ENCODE measurements around the gene CAB39L. TPM values are rescaled to one million over a fixed set of nuclear protein-coding genes. Genes with fewer than 3 reads are reported as not detected.

The CAB39L gene
- total and polyA plus RNA-seq, 11 donors: 5.9 to 27.4 (median 16.2) TPM

- peaks cover 0 to 11% (median 0%) of the 10 kb centered on the region in 12 donors for H3K4me1 ChIP-seq
- H3K36me3 ChIP-seq: no peaks in the 10 kb centered on the region
- H3K4me3 ChIP-seq: no peak overlapping the region
- H3K27me3 ChIP-seq: no peaks in the 10 kb centered on the region
- no peak for TF ChIP-seq CTCF (IDR thresholded peaks at IDR 0.05)
- no peak for TF ChIP-seq POLR2A (IDR thresholded peaks at IDR 0.05)
- no peak for ATAC-seq
- no peak for DNase-seq
- intact Hi-C loops (cut with DNase I): loop anchor here in 9 of 10 donors (2.0 to 10.0 kb wide), 9 partner anchors 55 to 192 kb away; partner anchors contain the start of genes PHF11 (in 2 of the 9), CDADC1 (in 1 of the 9) and RCBTB1 (in 1 of the 9)
- WGBS, 4 donors: 80 to 93% (median 90%) methylated on average over 2 of the region's 2 CpGs
- no peak overlapping the region for H3K27ac ChIP-seq
- H3K9me3 ChIP-seq: no peaks in the 10 kb centered on the region
Observed at GRCh38 chr13:49439609-49440008, 4.3 kb downstream of the CAB39L start.

- 92 to 95% (median 94%) methylated on average over 7 of the region's 7 CpGs for WGBS, 4 donors
- Histone ChIP-seq H3K4me1 (peaks cover 0 to 5% (median 0%) of the 10 kb centered on the region in 12 donors), H3K27ac (no peak overlapping the region), H3K36me3 (peaks cover 0 to 15% (median 10%) of the 10 kb centered on the region in 9 donors), H3K9me3 (no peaks in the 10 kb centered on the region), H3K4me3 (no peak overlapping the region), H3K27me3 (no peaks in the 10 kb centered on the region)
- TF ChIP-seq CTCF (IDR thresholded peaks at IDR 0.05) (no peak), POLR2A (IDR thresholded peaks at IDR 0.05) (no peak)
- DNase-seq: no peak
- no peak for ATAC-seq
- intact Hi-C loops (cut with DNase I): loop anchor here in 6 of 10 donors (2.0 to 10.0 kb wide), 3 partner anchors 133 to 137 kb away; no protein-coding TSS in a partner anchor
Observed at GRCh38 chr13:49437705-49438104, 6.2 kb downstream of the CAB39L start.

- H3K4me3 ChIP-seq: no peak overlapping the region
- intact Hi-C loops (cut with DNase I): loop anchor here in 6 of 10 donors (2.0 to 10.0 kb wide), 3 partner anchors 132 to 136 kb away; no protein-coding TSS in a partner anchor
- DNase-seq: peak in 3 of 5 donors; percentile 20 to 42 (median 42)
- WGBS, 4 donors: 67 to 80% (median 78%) methylated on average over 3 of the region's 3 CpGs
- H3K27ac ChIP-seq: peak overlapping the region in 1 of 12 donors; percentile 34
- H3K27me3 ChIP-seq: no peaks in the 10 kb centered on the region
- peaks cover 0 to 23% (median 16%) of the 10 kb centered on the region in 9 donors for H3K36me3 ChIP-seq
- H3K4me1 ChIP-seq: no peaks in the 10 kb centered on the region
- no peak for TF ChIP-seq POLR2A (IDR thresholded peaks at IDR 0.05)
- peak in 6 of 12 donors; percentile 20 to 40 (median 31) for TF ChIP-seq CTCF (IDR thresholded peaks at IDR 0.05)
- ATAC-seq: peak; percentile 44 to 76 (median 67)
- H3K9me3 ChIP-seq: no peaks in the 10 kb centered on the region
Observed at GRCh38 chr13:49436890-49437289, 7.0 kb downstream of the CAB39L start.

- no peaks in the 10 kb centered on the region for H3K4me1 ChIP-seq
- intact Hi-C loops (cut with DNase I): loop anchor here in 6 of 10 donors (2.0 to 10.0 kb wide), 3 partner anchors 131 to 135 kb away; no protein-coding TSS in a partner anchor
- no peak for TF ChIP-seq CTCF (IDR thresholded peaks at IDR 0.05)
- no peak for TF ChIP-seq POLR2A (IDR thresholded peaks at IDR 0.05)
- H3K36me3 ChIP-seq: peaks cover 0 to 31% (median 16%) of the 10 kb centered on the region in 9 donors
- peak overlapping the region in 5 of 12 donors; percentile 4 to 52 (median 17) for H3K27ac ChIP-seq
- no peak for DNase-seq
- no peaks in the 10 kb centered on the region for H3K9me3 ChIP-seq
- peak in 2 of 4 donors; percentile 22 to 29 for ATAC-seq
- H3K4me3 ChIP-seq: no peak overlapping the region
- H3K27me3 ChIP-seq: no peaks in the 10 kb centered on the region
- 76 to 84% (median 83%) methylated on average over 1 of the region's 1 CpG for WGBS, 4 donors
Observed at GRCh38 chr13:49435992-49436391, 7.9 kb downstream of the CAB39L start.
